Measurements from ENCODE around the gene CERS3.

Gene CERS3

GRCh38 chr15:100528833-100529428, at the start of gene CERS3:
Gene CERS3 (minus strand): TSS chr15:100528950. CDS start chr15:100501849, 27,101 bp downstream.
- Histone ChIP-seq H4K20me1 (ENCODE audit: insufficient read depth, low read length, poor library complexity, severe bottlenecking) (no peaks in the 10 kb centered on the region), H3K4me3 (ENCODE audit: low read length, poor library complexity, severe bottlenecking) (no peak within 1 kb of the TSS), H3K4me2 (ENCODE audit: low read depth, low read length, poor library complexity, severe bottlenecking) (no peak within 1 kb of the TSS), H3K9ac (ENCODE audit: low read depth, low read length, poor library complexity, severe bottlenecking) (no peak within 1 kb of the TSS), H3K36me3 (ENCODE audit: insufficient read depth, low read length) (no peaks in the 10 kb centered on the region), H3K4me1 (ENCODE audit: insufficient read depth, low read length, poor library complexity, severe bottlenecking) (no peaks in the 10 kb centered on the region), H3F3A (ENCODE audit: low read depth) (no peaks in the 10 kb centered on the region), H2AFZ (ENCODE audit: low read length) (no peak within 1 kb of the TSS), H3K9me3 (ENCODE audit: insufficient read depth, low read depth, low read length) (no peaks in the 10 kb centered on the region), H3K79me2 (ENCODE audit: insufficient read depth, low read length) (no peaks in the 10 kb centered on the region), H3K27me3 (ENCODE audit: insufficient read depth, low read length, poor library complexity, severe bottlenecking) (no peaks in the 10 kb centered on the region), H3K9me2 (replicated peaks; ENCODE audit: low read depth, low read length) (no peaks in the 10 kb centered on the region)
- TF ChIP-seq CTCF (conservative IDR thresholded peaks at IDR 0.05; ENCODE audit: low read length), result no peak

- Histone ChIP-seq H3K79me2 (ENCODE audit: insufficient read depth, low read length) (no peaks in the 10 kb centered on the region), H4K20me1 (ENCODE audit: insufficient read depth, low read length, poor library complexity, severe bottlenecking) (no peaks in the 10 kb centered on the region), H3K27me3 (ENCODE audit: insufficient read depth, low read length, poor library complexity, severe bottlenecking) (no peaks in the 10 kb centered on the region), H3K9ac (ENCODE audit: low read depth, low read length, poor library complexity, severe bottlenecking) (no peak overlapping the region), H3K9me2 (replicated peaks; ENCODE audit: low read depth, low read length) (no peaks in the 10 kb centered on the region), H3K36me3 (ENCODE audit: insufficient read depth, low read length) (peaks cover 37% of the 10 kb centered on the region; the same call in 1 of the 2 replicates), H3K4me1 (ENCODE audit: insufficient read depth, low read length, poor library complexity, severe bottlenecking) (no peaks in the 10 kb centered on the region), H3K4me2 (ENCODE audit: low read depth, low read length, poor library complexity, severe bottlenecking) (no peak overlapping the region), H3K4me3 (ENCODE audit: low read length, poor library complexity, severe bottlenecking) (no peak overlapping the region), H3F3A (ENCODE audit: low read depth) (no peaks in the 10 kb centered on the region), H2AFZ (ENCODE audit: low read length) (no peak overlapping the region), H3K9me3 (ENCODE audit: insufficient read depth, low read depth, low read length) (no peaks in the 10 kb centered on the region)
- TF ChIP-seq EZH2phosphoT487 (IDR thresholded peaks at IDR 0.05; ENCODE audit: borderline replicate concordance) (no peak), CTCF (conservative IDR thresholded peaks at IDR 0.05; ENCODE audit: low read length) (no peak)
These were observed 44.8 kb upstream of the CERS3 start for GRCh38 chr15:100573526-100573925.

- H3F3A ChIP-seq (ENCODE audit: low read depth), result no peaks in the 10 kb centered on the region
- H3K79me2 ChIP-seq (ENCODE audit: insufficient read depth, low read length), result no peaks in the 10 kb centered on the region
- H3K4me2 ChIP-seq (ENCODE audit: low read depth, low read length, poor library complexity, severe bottlenecking), result no peak overlapping the region
- no peaks in the 10 kb centered on the region for H3K4me1 ChIP-seq (ENCODE audit: insufficient read depth, low read length, poor library complexity, severe bottlenecking)
- peaks cover 37% of the 10 kb centered on the region; the same call in 1 of the 2 replicates for H3K36me3 ChIP-seq (ENCODE audit: insufficient read depth, low read length)
- no peaks in the 10 kb centered on the region for H4K20me1 ChIP-seq (ENCODE audit: insufficient read depth, low read length, poor library complexity, severe bottlenecking)
- no peaks in the 10 kb centered on the region for H3K9me2 ChIP-seq (replicated peaks; ENCODE audit: low read depth, low read length)
- no peaks in the 10 kb centered on the region for H3K9me3 ChIP-seq (ENCODE audit: insufficient read depth, low read depth, low read length)
- no peak overlapping the region for H2AFZ ChIP-seq (ENCODE audit: low read length)
- H3K9ac ChIP-seq (ENCODE audit: low read depth, low read length, poor library complexity, severe bottlenecking), result no peak overlapping the region
- peak; percentile 71 for TF ChIP-seq CTCF (conservative IDR thresholded peaks at IDR 0.05; ENCODE audit: low read length)
- no peak for TF ChIP-seq EZH2phosphoT487 (IDR thresholded peaks at IDR 0.05; ENCODE audit: borderline replicate concordance)
- H3K27me3 ChIP-seq (ENCODE audit: insufficient read depth, low read length, poor library complexity, severe bottlenecking), result no peaks in the 10 kb centered on the region
- H3K4me3 ChIP-seq (ENCODE audit: low read length, poor library complexity, severe bottlenecking), result no peak overlapping the region
These were observed 43.7 kb upstream of the CERS3 start for GRCh38 chr15:100572362-100572983.
